Liver (tissue), 3 donors: ENCODE data around the gene YIPF5.

Experiments
- NR2F2 ChIP-seq: IDR thresholded peaks from 2 replicates; pipeline ENCODE4 v1.6.1; 2016; ENCODE audit warnings: antibody characterized with exemption
- TF ChIP-seq, protein P1 (sequence below): IDR thresholded peaks from 2 replicates; pipeline ENCODE4 v1.6.1; 2016; ENCODE audit warnings: antibody characterized with exemption
- TF ChIP-seq, protein P2 (sequence below): fragments of 150-350 bp; IDR thresholded peaks from 2 replicates; pipeline ENCODE4 v1.5.1; 2017; ENCODE audit warnings: improper control_type of control experiment, low read depth, low read length; ENCODE audit not compliant: missing input control
- TF ChIP-seq, protein P3 (sequence below): IDR thresholded peaks from 2 replicates; pipeline ENCODE4 v1.6.1; 2016; ENCODE audit warnings: antibody characterized with exemption
- donor health status: healthy.
- donor health status: healthy.

DNA sequence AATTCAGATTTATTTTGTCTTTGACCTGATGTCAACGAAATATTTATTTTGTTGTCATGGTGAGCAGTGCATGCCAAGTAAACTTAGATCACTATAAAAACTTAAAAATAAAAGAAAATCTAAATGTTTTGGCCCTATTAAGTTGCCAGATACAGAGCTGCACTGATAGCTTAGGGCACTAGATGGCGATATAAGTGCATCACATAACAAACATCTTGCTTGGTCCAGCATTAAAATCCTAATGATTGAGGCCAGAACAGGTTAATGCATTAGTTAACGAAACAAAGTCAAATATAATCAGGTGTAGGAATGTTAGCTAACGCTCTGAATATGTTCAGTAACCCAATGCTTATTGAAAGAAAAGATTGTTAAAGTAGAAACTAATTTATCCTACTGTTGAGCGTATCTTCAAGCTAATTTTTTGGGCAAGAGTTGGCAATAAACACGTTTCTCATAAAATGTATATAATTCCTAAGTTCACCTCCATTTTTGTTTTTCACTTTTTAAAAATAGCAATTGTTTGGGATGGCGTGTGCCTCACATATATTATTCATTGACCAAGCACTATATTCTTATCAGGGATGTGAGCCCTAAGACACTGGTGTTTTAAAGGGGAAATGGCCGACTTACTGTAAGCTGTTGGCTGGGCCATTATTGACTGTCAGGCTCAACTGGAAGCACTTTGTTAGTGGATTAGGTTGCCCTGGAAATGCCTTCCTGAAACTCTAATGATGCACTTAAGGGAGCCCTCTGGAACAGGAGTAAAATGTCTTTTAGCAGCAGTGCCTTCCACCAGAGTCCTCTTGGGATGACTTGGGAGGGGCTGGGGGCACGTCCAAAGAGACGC lies 33.5 kb upstream of the YIPF5 start:
- TF ChIP-seq, protein P1, sequence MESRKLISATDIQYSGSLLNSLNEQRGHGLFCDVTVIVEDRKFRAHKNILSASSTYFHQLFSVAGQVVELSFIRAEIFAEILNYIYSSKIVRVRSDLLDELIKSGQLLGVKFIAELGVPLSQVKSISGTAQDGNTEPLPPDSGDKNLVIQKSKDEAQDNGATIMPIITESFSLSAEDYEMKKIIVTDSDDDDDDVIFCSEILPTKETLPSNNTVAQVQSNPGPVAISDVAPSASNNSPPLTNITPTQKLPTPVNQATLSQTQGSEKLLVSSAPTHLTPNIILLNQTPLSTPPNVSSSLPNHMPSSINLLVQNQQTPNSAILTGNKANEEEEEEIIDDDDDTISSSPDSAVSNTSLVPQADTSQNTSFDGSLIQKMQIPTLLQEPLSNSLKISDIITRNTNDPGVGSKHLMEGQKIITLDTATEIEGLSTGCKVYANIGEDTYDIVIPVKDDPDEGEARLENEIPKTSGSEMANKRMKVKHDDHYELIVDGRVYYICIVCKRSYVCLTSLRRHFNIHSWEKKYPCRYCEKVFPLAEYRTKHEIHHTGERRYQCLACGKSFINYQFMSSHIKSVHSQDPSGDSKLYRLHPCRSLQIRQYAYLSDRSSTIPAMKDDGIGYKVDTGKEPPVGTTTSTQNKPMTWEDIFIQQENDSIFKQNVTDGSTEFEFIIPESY: no peak
- TF ChIP-seq NR2F2: no peak
- TF ChIP-seq, protein P2, sequence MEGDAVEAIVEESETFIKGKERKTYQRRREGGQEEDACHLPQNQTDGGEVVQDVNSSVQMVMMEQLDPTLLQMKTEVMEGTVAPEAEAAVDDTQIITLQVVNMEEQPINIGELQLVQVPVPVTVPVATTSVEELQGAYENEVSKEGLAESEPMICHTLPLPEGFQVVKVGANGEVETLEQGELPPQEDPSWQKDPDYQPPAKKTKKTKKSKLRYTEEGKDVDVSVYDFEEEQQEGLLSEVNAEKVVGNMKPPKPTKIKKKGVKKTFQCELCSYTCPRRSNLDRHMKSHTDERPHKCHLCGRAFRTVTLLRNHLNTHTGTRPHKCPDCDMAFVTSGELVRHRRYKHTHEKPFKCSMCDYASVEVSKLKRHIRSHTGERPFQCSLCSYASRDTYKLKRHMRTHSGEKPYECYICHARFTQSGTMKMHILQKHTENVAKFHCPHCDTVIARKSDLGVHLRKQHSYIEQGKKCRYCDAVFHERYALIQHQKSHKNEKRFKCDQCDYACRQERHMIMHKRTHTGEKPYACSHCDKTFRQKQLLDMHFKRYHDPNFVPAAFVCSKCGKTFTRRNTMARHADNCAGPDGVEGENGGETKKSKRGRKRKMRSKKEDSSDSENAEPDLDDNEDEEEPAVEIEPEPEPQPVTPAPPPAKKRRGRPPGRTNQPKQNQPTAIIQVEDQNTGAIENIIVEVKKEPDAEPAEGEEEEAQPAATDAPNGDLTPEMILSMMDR: peak; percentile 96
- TF ChIP-seq, protein P3, sequence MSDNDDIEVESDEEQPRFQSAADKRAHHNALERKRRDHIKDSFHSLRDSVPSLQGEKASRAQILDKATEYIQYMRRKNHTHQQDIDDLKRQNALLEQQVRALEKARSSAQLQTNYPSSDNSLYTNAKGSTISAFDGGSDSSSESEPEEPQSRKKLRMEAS: no peak
